Measurements from ENCODE around the gene MAJIN. TPM values are rescaled to one million over a fixed set of nuclear protein-coding genes. Genes with fewer than 3 reads are reported as not detected.

Gene MAJIN
- total RNA-seq, 3 donors from 2014 or later = not detected

GRCh38 chr11:64902102-64902900, 69.6 kb downstream of the MAJIN start:
- no peak for TF ChIP-seq CTCF (IDR thresholded peaks at IDR 0.05)
- Histone ChIP-seq H3K4me3 (no peak overlapping the region), H3K9me3 (no peaks in the 10 kb centered on the region), H3K36me3 (ENCODE audit: low read depth) (peaks cover 7% of the 10 kb centered on the region), H3K4me1 (ENCODE audit: low read depth) (no peaks in the 10 kb centered on the region)
- intact Hi-C loops (cut with DNase I, micrococcal nuclease) = no loop called here
- no peak for ATAC-seq
- DNase-seq = peak in 1 of 3 donors; percentile 40

- TF ChIP-seq CTCF (IDR thresholded peaks at IDR 0.05) = no peak
- peaks cover 7% of the 10 kb centered on the region for H3K36me3 ChIP-seq (ENCODE audit: low read depth)
Observed at GRCh38 chr11:64900774-64901173, 71.1 kb downstream of the MAJIN start.

GRCh38 chr11:64900263-64900678, 71.6 kb downstream of the MAJIN start:
- DNase-seq = peak in 1 of 3 donors; percentile 7
- no peak for TF ChIP-seq CTCF (IDR thresholded peaks at IDR 0.05)
- H3K36me3 ChIP-seq (ENCODE audit: low read depth) = peaks cover 7% of the 10 kb centered on the region
- H3K4me1 ChIP-seq (ENCODE audit: low read depth) = no peaks in the 10 kb centered on the region
- no peaks in the 10 kb centered on the region for H3K9me3 ChIP-seq
- intact Hi-C loops (cut with DNase I, micrococcal nuclease) = no loop called here
- ATAC-seq = peak; percentile 35
- no peak overlapping the region for H3K4me3 ChIP-seq

More at GRCh38 chr11:64900774-64901173, 71.1 kb downstream of the MAJIN start:
- Histone ChIP-seq H3K4me1 (ENCODE audit: low read depth) (no peaks in the 10 kb centered on the region), H3K9me3 (no peaks in the 10 kb centered on the region), H3K4me3 (no peak overlapping the region)
- ATAC-seq = no peak
- no peak for DNase-seq
- intact Hi-C loops (cut with DNase I, micrococcal nuclease) = no loop called here

- ATAC-seq (no peak), DNase-seq (peak in 1 of 3 donors; percentile 49)
- peaks cover 7% of the 10 kb centered on the region for H3K36me3 ChIP-seq (ENCODE audit: low read depth)
- no peak for TF ChIP-seq CTCF (IDR thresholded peaks at IDR 0.05)
- intact Hi-C loops (cut with DNase I, micrococcal nuclease) = no loop called here
- no peaks in the 10 kb centered on the region for H3K9me3 ChIP-seq
- H3K4me3 ChIP-seq = no peak overlapping the region
- H3K4me1 ChIP-seq (ENCODE audit: low read depth) = no peaks in the 10 kb centered on the region
Observed at GRCh38 chr11:64898541-64898940, 73.4 kb downstream of the MAJIN start.

GRCh38 chr11:64898076-64898445, 73.8 kb downstream of the MAJIN start:
- no peak for ATAC-seq
- peaks cover 7% of the 10 kb centered on the region for H3K36me3 ChIP-seq (ENCODE audit: low read depth)

More at GRCh38 chr11:64898076-64898445, 73.8 kb downstream of the MAJIN start:
- DNase-seq = no peak
- TF ChIP-seq CTCF (IDR thresholded peaks at IDR 0.05) = no peak
- Histone ChIP-seq H3K4me3 (no peak overlapping the region), H3K9me3 (no peaks in the 10 kb centered on the region), H3K4me1 (ENCODE audit: low read depth) (no peaks in the 10 kb centered on the region)
- intact Hi-C loops (cut with DNase I, micrococcal nuclease) = no loop called here

Data from mucosa of descending colon (tissue), 3 donors.